SK-N-SH (cell line): Measurements from ENCODE around the gene FYB1.

Source experiments
- ELF1 ChIP-seq: IDR thresholded peaks from 2 replicates; pipeline ENCODE4 v1.4.0; 2012
- JUND ChIP-seq: IDR thresholded peaks from 2 replicates; pipeline ENCODE4 v1.4.0; 2012
- RFX5 ChIP-seq: IDR thresholded peaks from 2 replicates; pipeline ENCODE4 v1.6.1; 2012; ENCODE audit warnings: mild to moderate bottlenecking, improper control_type of control experiment, low read length
- TF ChIP-seq, protein P1 (sequence below): fragments of 200-600 bp; sonication (generic); IDR thresholded peaks from 2 replicates; pipeline ENCODE4 v1.6.1; 2017; ENCODE audit warnings: antibody characterized with exemption, mild to moderate bottlenecking, moderate library complexity

DNA sequence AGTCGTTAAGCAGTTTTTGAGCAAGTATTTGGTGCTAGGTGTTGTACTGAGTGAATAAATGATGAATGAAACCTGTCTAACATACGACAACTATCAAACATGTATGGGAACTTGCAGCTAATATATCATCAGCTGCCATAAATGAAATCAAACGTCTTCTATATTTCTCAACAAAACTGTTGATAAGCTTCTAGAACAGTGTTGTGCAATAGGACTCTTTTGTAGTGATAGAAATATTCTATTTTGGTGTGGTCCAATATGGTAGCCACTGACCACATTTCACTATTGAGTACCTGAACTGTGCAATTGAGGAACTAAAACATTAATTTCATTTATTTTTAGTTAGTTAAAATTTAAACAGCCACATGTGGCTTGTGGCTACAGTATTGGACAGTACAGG, 16.3 kb upstream of the FYB1 start:
- TF ChIP-seq JUND: no peak
- TF ChIP-seq, protein P1, sequence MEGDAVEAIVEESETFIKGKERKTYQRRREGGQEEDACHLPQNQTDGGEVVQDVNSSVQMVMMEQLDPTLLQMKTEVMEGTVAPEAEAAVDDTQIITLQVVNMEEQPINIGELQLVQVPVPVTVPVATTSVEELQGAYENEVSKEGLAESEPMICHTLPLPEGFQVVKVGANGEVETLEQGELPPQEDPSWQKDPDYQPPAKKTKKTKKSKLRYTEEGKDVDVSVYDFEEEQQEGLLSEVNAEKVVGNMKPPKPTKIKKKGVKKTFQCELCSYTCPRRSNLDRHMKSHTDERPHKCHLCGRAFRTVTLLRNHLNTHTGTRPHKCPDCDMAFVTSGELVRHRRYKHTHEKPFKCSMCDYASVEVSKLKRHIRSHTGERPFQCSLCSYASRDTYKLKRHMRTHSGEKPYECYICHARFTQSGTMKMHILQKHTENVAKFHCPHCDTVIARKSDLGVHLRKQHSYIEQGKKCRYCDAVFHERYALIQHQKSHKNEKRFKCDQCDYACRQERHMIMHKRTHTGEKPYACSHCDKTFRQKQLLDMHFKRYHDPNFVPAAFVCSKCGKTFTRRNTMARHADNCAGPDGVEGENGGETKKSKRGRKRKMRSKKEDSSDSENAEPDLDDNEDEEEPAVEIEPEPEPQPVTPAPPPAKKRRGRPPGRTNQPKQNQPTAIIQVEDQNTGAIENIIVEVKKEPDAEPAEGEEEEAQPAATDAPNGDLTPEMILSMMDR: no peak
- TF ChIP-seq RFX5: no peak
- TF ChIP-seq ELF1: no peak
